Measurements from ENCODE around the gene RPS2. TPM values are rescaled to one million over a fixed set of nuclear protein-coding genes. Genes with fewer than 3 reads are reported as not detected.
A peak's percentile ranks its signal among the peaks of the same experiment; 100 is the strongest.
"Not testable (repeated sequence)": the region's sequence is repeated elsewhere in the genome, so short reads cannot be mapped to it uniquely, and the experiment has no call there.

The RPS2 gene
- total and polyA plus RNA-seq, 10 donors, result 1,930 to 6,006 (median 2,352) TPM

DNA sequence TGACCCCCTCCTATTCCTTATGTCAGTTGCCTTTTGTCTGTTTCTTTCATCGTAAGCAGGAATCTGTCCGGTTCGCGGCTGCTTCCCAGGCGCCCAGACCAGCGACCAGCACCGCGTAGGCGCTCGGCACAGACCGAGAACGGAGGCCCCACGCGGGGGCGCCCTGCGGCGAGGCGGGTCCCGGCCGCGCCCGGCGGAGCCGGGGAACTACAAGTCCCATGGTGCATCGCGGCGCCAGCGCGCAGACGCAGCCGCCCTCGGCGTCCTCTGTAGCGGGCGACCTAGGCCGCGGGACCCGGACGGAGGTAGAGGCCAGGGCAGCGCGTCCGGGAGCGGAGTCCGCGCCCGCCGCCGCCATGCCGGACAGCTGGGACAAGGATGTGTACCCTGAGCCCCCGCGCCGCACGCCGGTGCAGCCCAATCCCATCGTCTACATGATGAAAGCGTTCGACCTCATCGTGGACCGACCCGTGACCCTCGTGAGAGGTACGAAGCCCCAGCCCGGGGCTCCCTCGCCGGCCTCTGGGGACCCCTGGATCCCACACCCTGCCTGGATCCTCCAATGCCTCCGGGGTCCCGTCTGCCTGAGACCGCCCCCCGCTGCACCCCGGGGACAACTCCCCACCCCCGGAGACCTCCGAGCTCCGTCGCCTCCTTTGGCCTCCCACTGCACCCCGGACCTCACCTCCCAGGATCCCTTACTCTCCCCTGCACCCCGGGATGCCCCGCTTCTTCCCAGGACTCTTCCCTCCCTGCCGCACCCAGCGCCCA is 5.2 kb downstream of the RPS2 start, which contains the start of gene NDUFB10:
TSS of gene NDUFB10 (plus strand) at position 270 of the 771 bp plus-strand sequence. CDS start at position 357, 87 bp downstream.
- intact Hi-C loops (cut with DNase I; ENCODE audit: low total_unique reads), result no loop called here
- H3K27ac ChIP-seq, result peak within 1 kb of the TSS; percentile 71 to 99 (median 88)
- H3K4me1 ChIP-seq, result peaks cover 20 to 60% (median 53%) of the 10 kb centered on the region in 6 donors
- H3K36me3 ChIP-seq, result peaks cover 0 to 33% (median 26%) of the 10 kb centered on the region in 6 donors
- peak; percentile 99 for DNase-seq
- WGBS, 5 donors, result 0 to 1% (median 1%) methylated on average over 38 to 79 of the region's 79 CpGs
- H3K27me3 ChIP-seq (replicated peaks in 1 of 7), result peaks cover 0 to 6% (median 0%) of the 10 kb centered on the region in 7 donors
- TF ChIP-seq, protein P1, sequence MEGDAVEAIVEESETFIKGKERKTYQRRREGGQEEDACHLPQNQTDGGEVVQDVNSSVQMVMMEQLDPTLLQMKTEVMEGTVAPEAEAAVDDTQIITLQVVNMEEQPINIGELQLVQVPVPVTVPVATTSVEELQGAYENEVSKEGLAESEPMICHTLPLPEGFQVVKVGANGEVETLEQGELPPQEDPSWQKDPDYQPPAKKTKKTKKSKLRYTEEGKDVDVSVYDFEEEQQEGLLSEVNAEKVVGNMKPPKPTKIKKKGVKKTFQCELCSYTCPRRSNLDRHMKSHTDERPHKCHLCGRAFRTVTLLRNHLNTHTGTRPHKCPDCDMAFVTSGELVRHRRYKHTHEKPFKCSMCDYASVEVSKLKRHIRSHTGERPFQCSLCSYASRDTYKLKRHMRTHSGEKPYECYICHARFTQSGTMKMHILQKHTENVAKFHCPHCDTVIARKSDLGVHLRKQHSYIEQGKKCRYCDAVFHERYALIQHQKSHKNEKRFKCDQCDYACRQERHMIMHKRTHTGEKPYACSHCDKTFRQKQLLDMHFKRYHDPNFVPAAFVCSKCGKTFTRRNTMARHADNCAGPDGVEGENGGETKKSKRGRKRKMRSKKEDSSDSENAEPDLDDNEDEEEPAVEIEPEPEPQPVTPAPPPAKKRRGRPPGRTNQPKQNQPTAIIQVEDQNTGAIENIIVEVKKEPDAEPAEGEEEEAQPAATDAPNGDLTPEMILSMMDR (IDR thresholded peaks at IDR 0.05 in 8 of 11, conservative IDR thresholded peaks at IDR 0.05 in 3 of 11), result peak; percentile 36 to 92 (median 80)
- TF ChIP-seq POLR2A (IDR thresholded peaks at IDR 0.05) (peak; percentile 71 to 92 (median 71)), POLR2AphosphoS5 (IDR thresholded peaks at IDR 0.05) (peak; percentile 95 to 98 (median 97))
- peak within 1 kb of the TSS; percentile 66 to 95 (median 80) for H3K4me3 ChIP-seq
- H3K9me3 ChIP-seq, result no peaks in the 10 kb centered on the region

DNA sequence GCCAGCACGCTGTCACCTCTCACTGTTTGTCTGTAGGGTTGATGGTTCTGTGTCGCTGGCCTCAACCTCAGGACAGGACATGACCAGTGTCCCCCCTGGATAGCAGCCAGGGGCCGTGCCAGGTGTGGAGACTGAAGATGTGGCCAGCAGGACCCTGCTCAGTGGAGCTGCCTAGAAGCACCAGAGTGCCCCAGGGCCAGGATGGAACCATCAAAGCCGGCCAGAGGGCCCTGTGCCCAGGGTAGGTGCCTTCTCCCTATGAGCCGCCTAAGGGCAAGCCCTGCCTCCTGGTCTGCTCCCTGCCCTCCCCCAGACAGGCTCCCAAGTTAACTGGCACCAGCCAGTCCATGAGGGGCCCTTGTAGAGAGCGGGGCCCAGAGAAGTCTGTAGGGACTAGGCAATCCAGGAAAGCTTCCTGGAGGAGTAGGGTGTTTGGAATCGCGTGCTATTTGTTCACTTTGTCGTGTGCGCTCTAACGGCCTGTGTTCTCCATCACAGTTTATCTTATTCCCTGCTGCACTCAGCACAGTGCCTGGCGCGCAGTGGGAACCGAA is 5.8 kb downstream of the RPS2 start:
- Histone ChIP-seq H3K9me3 (no peaks in the 10 kb centered on the region), H3K27ac (peak overlapping the region in 6 of 8 donors; percentile 82 to 99 (median 90)), H3K4me3 (peak overlapping the region in 6 of 8 donors; percentile 66 to 95 (median 84)), H3K4me1 (peaks cover 20 to 54% (median 50%) of the 10 kb centered on the region in 6 donors), H3K27me3 (replicated peaks in 1 of 7) (peaks cover 0 to 10% (median 0%) of the 10 kb centered on the region in 7 donors), H3K36me3 (peaks cover 0 to 32% (median 26%) of the 10 kb centered on the region in 6 donors)
- TF ChIP-seq POLR2AphosphoS5 (IDR thresholded peaks at IDR 0.05), result no peak
- TF ChIP-seq, protein P1 (IDR thresholded peaks at IDR 0.05 in 8 of 11, conservative IDR thresholded peaks at IDR 0.05 in 3 of 11), result no peak
- TF ChIP-seq POLR2A (IDR thresholded peaks at IDR 0.05), result no peak
- DNase-seq, result peak; percentile 82
- intact Hi-C loops (cut with DNase I; ENCODE audit: low total_unique reads), result no loop called here
- 40 to 43% (median 42%) methylated on average over 10 to 14 of the region's 14 CpGs for WGBS, 5 donors

- H3K27ac ChIP-seq; H3K4me3 ChIP-seq; H3K9me3 ChIP-seq; DNase-seq; H3K27me3 ChIP-seq (replicated peaks in 1 of 7); intact Hi-C loops (cut with DNase I; ENCODE audit: low total_unique reads): not testable (repeated sequence)
- 69 to 92% (median 75%) methylated on average over 14 to 30 of the region's 30 CpGs for WGBS, 5 donors
- Histone ChIP-seq H3K36me3 (peaks cover 0 to 25% (median 23%) of the 10 kb centered on the region in 6 donors), H3K4me1 (peaks cover 13 to 47% (median 43%) of the 10 kb centered on the region in 6 donors)
Measured at GRCh38 chr16:1958143-1958491, 6.5 kb downstream of the RPS2 start.

GRCh38 chr16:1957434-1958142 is 7.0 kb downstream of the RPS2 start:
- H3K4me3 ChIP-seq; H3K27ac ChIP-seq; H3K9me3 ChIP-seq; DNase-seq; intact Hi-C loops (cut with DNase I; ENCODE audit: low total_unique reads); H3K27me3 ChIP-seq (replicated peaks in 1 of 7): not testable (repeated sequence)
- WGBS, 5 donors, result 83 to 93% (median 89%) methylated on average over 16 to 22 of the region's 22 CpGs
- H3K36me3 ChIP-seq, result peaks cover 0 to 20% (median 17%) of the 10 kb centered on the region in 6 donors
- H3K4me1 ChIP-seq, result peaks cover 8 to 42% (median 38%) of the 10 kb centered on the region in 6 donors
